Esophagus squamous epithelium (tissue), 4 donors: ENCODE results near the gene SGPP1.

Source experiments
- CTCF ChIP-seq, 6 experiments: fragments of 450-650 bp in 4 of 6; fragments of 200-600 bp in 2 of 6; sonication (generic) in 2 of 6; IDR thresholded peaks; one replicate each; pipeline ENCODE4 v1.5.1; 2016 to 2019; ENCODE audit warnings: antibody characterized with exemption in 6 of 6, mild to moderate bottlenecking in 4 of 6, moderate library complexity in 4 of 6
- POLR2A ChIP-seq, 4 donors: fragments of 450-650 bp; IDR thresholded peaks; one replicate each; pipeline ENCODE4 v1.6.1; 2017; ENCODE audit warnings: antibody characterized with exemption in 4 of 4, mild to moderate bottlenecking in 4 of 4, moderate library complexity in 3 of 4

GRCh38 chr14:63682727-63683593 is 44.9 kb downstream of the SGPP1 start:
- TF ChIP-seq CTCF (IDR thresholded peaks at IDR 0.05) (no peak), POLR2A (IDR thresholded peaks at IDR 0.05) (no peak)
